Sciatic nerve (tissue), 2 donors: ENCODE measurements around the gene NOP9. TPM values are rescaled to one million over a fixed set of nuclear protein-coding genes. Genes with fewer than 3 reads are reported as not detected.

Experiments
- ATAC-seq: fragments of 200-7000 bp; cut with Tn5 transposase; one replicate; pipeline ENCODE4 v1.9.1; 2020; ENCODE audit warnings: mild to moderate bottlenecking, moderate library complexity
- DNase-seq: peaks from one replicate; pipeline ENCODE4 v3.0.0-alpha.2; 2020; ENCODE audit warnings: low spot score
- intact Hi-C: fragments of 100-400 bp; cut with DNase I; formaldehyde crosslinking; loops from one replicate; pipeline ENCODE4 v1.14.2; 2022
- total RNA-seq: library from RNA; stranded (reverse); fragmentation: NEBNext Ultra II Directional; extraction: Animal tissue kit (Norgen Biotek cat#: 25700); gene quantifications from one replicate; pipeline ENCODE4 v1.2.1, GENCODE V29; 2021
- donor health status: DM: no; HTN: no; CAD: no.
- donor health status: DM: no; HTN: no; CAD: no.

Gene NOP9
- total RNA-seq, 1 donor from 2014 or later: 21.4 TPM

- intact Hi-C loops: no loop called here
- DNase-seq (no peak), ATAC-seq (no peak)
These were observed 20.1 kb upstream of the NOP9 start for GRCh38 chr14:24279301-24280186.

GRCh38 chr14:24280797-24281460, 18.7 kb upstream of the NOP9 start:
- intact Hi-C loops: no loop called here
- peak; percentile 77 for ATAC-seq
- no peak for DNase-seq

- ATAC-seq (no peak), DNase-seq (no peak)
- intact Hi-C loops: no loop called here
These were observed 18.0 kb upstream of the NOP9 start for GRCh38 chr14:24281636-24282035.

- DNase-seq (no peak), ATAC-seq (no peak)
- intact Hi-C loops: no loop called here
These were observed 16.9 kb upstream of the NOP9 start for GRCh38 chr14:24282736-24283135.

GRCh38 chr14:24283796-24284460, 15.7 kb upstream of the NOP9 start:
- ATAC-seq: no peak
- DNase-seq: no peak
- intact Hi-C loops: no loop called here

GRCh38 chr14:24284501-24285035, 15.1 kb upstream of the NOP9 start:
- intact Hi-C loops: no loop called here
- DNase-seq (no peak), ATAC-seq (no peak)

- ATAC-seq: no peak
- intact Hi-C loops: no loop called here
- no peak for DNase-seq
These were observed 14.3 kb upstream of the NOP9 start for GRCh38 chr14:24285351-24285750.

- DNase-seq (no peak), ATAC-seq (no peak)
- intact Hi-C loops: no loop called here
These were observed 12.7 kb upstream of the NOP9 start for GRCh38 chr14:24286996-24287395.

GRCh38 chr14:24289649-24290280, 9.9 kb upstream of the NOP9 start:
- intact Hi-C loops: no loop called here
- ATAC-seq (no peak), DNase-seq (no peak)

- intact Hi-C loops: no loop called here
- DNase-seq (no peak), ATAC-seq (no peak)
These were observed 8.9 kb upstream of the NOP9 start for GRCh38 chr14:24290746-24291145.

- DNase-seq: no peak
- no peak for ATAC-seq
- intact Hi-C loops: no loop called here
These were observed 8.1 kb upstream of the NOP9 start for GRCh38 chr14:24291446-24292117.

GRCh38 chr14:24292118-24292807, 7.4 kb upstream of the NOP9 start:
- ATAC-seq (no peak), DNase-seq (no peak)
- intact Hi-C loops: no loop called here

- intact Hi-C loops: no loop called here
These were observed 6.1 kb upstream of the NOP9 start for GRCh38 chr14:24293525-24293924.

GRCh38 chr14:24296341-24297157, 3.1 kb upstream of the NOP9 start:
- DNase-seq (peak; percentile 74), ATAC-seq (peak; percentile 66)
- intact Hi-C loops: loop anchor here (5.0 kb wide), 1 partner anchor 54 kb away; the partner anchor contains the start of gene TINF2

More at GRCh38 chr14:24293525-24293924, 6.1 kb upstream of the NOP9 start:
- DNase-seq (no peak), ATAC-seq (no peak)

GRCh38 chr14:24297190-24297964, 2.3 kb upstream of the NOP9 start:
- intact Hi-C loops: loop anchor here (5.0 kb wide), 1 partner anchor 55 kb away; the partner anchor contains the start of gene TINF2
- DNase-seq: no peak
- no peak for ATAC-seq

GRCh38 chr14:24298892-24299254, 777 bp upstream of the NOP9 start:
- DNase-seq (no peak), ATAC-seq (peak; percentile 16)
- intact Hi-C loops: loop anchor here (5.0 kb wide), 1 partner anchor 57 kb away; the partner anchor contains the start of gene TINF2
